H9 (cell line): ENCODE measurements around the gene ARHGAP29. TPM values are rescaled to one million over a fixed set of nuclear protein-coding genes. Genes with fewer than 3 reads are reported as not detected.

Experiments
- DNase-seq: peaks from one replicate; pipeline ENCODE4 v3.0.0-alpha.2; 2017
- H2AFZ ChIP-seq: one replicate; pipeline ENCODE4 v1.6.1; 2013; ENCODE audit warnings: mild to moderate bottlenecking, low read length, control low read depth, moderate library complexity
- H2AK5ac ChIP-seq: 2 replicates; pipeline ENCODE4 v1.6.1; 2013; ENCODE audit warnings: low read length, control low read depth, mixed read lengths; ENCODE audit not compliant: insufficient read length
- H2BK120ac ChIP-seq: one replicate; pipeline ENCODE4 v1.6.1; 2013; ENCODE audit warnings: low read depth, mild to moderate bottlenecking, low read length, control low read depth, inconsistent platforms; ENCODE audit not compliant: poor library complexity, severe bottlenecking
- H2BK12ac ChIP-seq: 2 replicates; pipeline ENCODE4 v1.6.1; 2013; ENCODE audit warnings: low read length, control low read depth, mixed read lengths, low read depth; ENCODE audit not compliant: insufficient read length
- H2BK15ac ChIP-seq: 2 replicates; pipeline ENCODE4 v1.6.1; 2013; ENCODE audit warnings: low read depth, low read length, control low read depth
- H2BK20ac ChIP-seq: one replicate; pipeline ENCODE4 v1.6.1; 2013; ENCODE audit warnings: low read depth, mild to moderate bottlenecking, low read length, control low read depth, inconsistent platforms; ENCODE audit not compliant: poor library complexity, severe bottlenecking
- H2BK5ac ChIP-seq: 2 replicates; pipeline ENCODE4 v1.6.1; 2013; ENCODE audit warnings: low read length, control low read depth, mixed read lengths; ENCODE audit not compliant: insufficient read length
- H3K14ac ChIP-seq: 2 replicates; pipeline ENCODE4 v1.6.1; 2013; ENCODE audit warnings: low read length, control low read depth; ENCODE audit not compliant: insufficient read depth
- H3K18ac ChIP-seq: 2 replicates; pipeline ENCODE4 v1.6.1; 2013; ENCODE audit warnings: low read depth, mild to moderate bottlenecking, mixed read lengths, low read length, control low read depth; ENCODE audit not compliant: insufficient read length
- H3K23ac ChIP-seq: 2 replicates; pipeline ENCODE4 v1.6.1; 2013; ENCODE audit warnings: low read length, control low read depth, mixed read lengths, low read depth; ENCODE audit not compliant: insufficient read length
- H3K23me2 ChIP-seq: 2 replicates; pipeline ENCODE4 v1.6.1; 2013; ENCODE audit warnings: low read depth, mild to moderate bottlenecking, mixed read lengths, low read length, control low read depth; ENCODE audit not compliant: insufficient read length, poor library complexity, severe bottlenecking
- H3K27ac ChIP-seq: 2 replicates; pipeline ENCODE4 v1.5.1; 2013; ENCODE audit warnings: low read length, control low read depth, mixed read lengths, low read depth; ENCODE audit not compliant: insufficient read length
- H3K27me3 ChIP-seq: 2 replicates; pipeline ENCODE4 v1.6.1; 2013; ENCODE audit warnings: low read length, control low read depth, inconsistent platforms; ENCODE audit not compliant: insufficient read depth
- H3K4ac ChIP-seq: 2 replicates; pipeline ENCODE4 v1.6.1; 2013; ENCODE audit warnings: low read depth, mild to moderate bottlenecking, control low read depth, inconsistent platforms, low read length, moderate library complexity
- H3K4me1 ChIP-seq: 2 replicates; pipeline ENCODE4 v1.6.1; 2013; ENCODE audit warnings: low read length, control low read depth, inconsistent platforms; ENCODE audit not compliant: insufficient read depth
- H3K4me2 ChIP-seq: 2 replicates; pipeline ENCODE4 v1.6.1; 2013; ENCODE audit warnings: low read length, control low read depth, mixed read lengths; ENCODE audit not compliant: insufficient read length, insufficient read depth
- H3K56ac ChIP-seq: 2 replicates; pipeline ENCODE4 v1.6.1; 2013; ENCODE audit warnings: low read depth, mild to moderate bottlenecking, mixed read lengths, low read length, control low read depth; ENCODE audit not compliant: insufficient read length
- H3K79me1 ChIP-seq: 2 replicates; pipeline ENCODE4 v1.6.1; 2013; ENCODE audit warnings: low read depth, mild to moderate bottlenecking, moderate library complexity, low read length, control low read depth, inconsistent platforms; ENCODE audit not compliant: insufficient read depth, poor library complexity, severe bottlenecking
- H3K79me2 ChIP-seq: 2 replicates; pipeline ENCODE4 v1.6.1; 2013; ENCODE audit warnings: low read length, control low read depth, inconsistent platforms; ENCODE audit not compliant: insufficient read depth
- H3K9ac ChIP-seq: 2 replicates; pipeline ENCODE4 v1.6.1; 2013; ENCODE audit warnings: low read length, control low read depth, mixed read lengths; ENCODE audit not compliant: insufficient read length; ENCODE audit errors: extremely low read depth
- H3K9me3 ChIP-seq: one replicate; pipeline ENCODE4 v1.6.1; 2013; ENCODE audit warnings: low read depth, low read length, inconsistent platforms; ENCODE audit not compliant: control insufficient read depth
- H3T11ph ChIP-seq: one replicate; pipeline ENCODE4 v1.6.1; 2013; ENCODE audit warnings: mild to moderate bottlenecking, low read length, control low read depth, inconsistent platforms
- H4K20me1 ChIP-seq: one replicate; pipeline ENCODE4 v1.6.1; 2013; ENCODE audit not compliant: control insufficient read depth, insufficient read length, insufficient read depth
- H4K5ac ChIP-seq: 2 replicates; pipeline ENCODE4 v1.6.1; 2013; ENCODE audit warnings: low read depth, mild to moderate bottlenecking, mixed read lengths, low read length, control low read depth; ENCODE audit not compliant: insufficient read length
- H4K8ac ChIP-seq: replicated peaks from 2 replicates; pipeline ENCODE4 v1.6.1; 2013; ENCODE audit warnings: low read length, control low read depth, mixed read lengths, low read depth; ENCODE audit not compliant: insufficient read length
- H4K91ac ChIP-seq: 2 replicates; pipeline ENCODE4 v1.6.1; 2013; ENCODE audit warnings: low read depth, mild to moderate bottlenecking, moderate library complexity, mixed read lengths, low read length, control low read depth; ENCODE audit not compliant: insufficient read length
- H3K27ac Mint-ChIP-seq, 3 experiments: 2 replicates in 2 of 3; 3 replicates in 1 of 3; pipeline ENCODE4 v1.8.0; 2020 to 2021; ENCODE audit warnings: mixed read lengths in 3 of 3, mild to moderate bottlenecking in 1 of 3, moderate library complexity in 1 of 3
- H3K27me3 Mint-ChIP-seq: 2 replicates; pipeline ENCODE4 v1.8.0; 2021; ENCODE audit warnings: low read depth, mild to moderate bottlenecking, moderate library complexity, mixed read lengths
- H3K36me3 Mint-ChIP-seq, 3 experiments: 2 replicates in 2 of 3; 3 replicates in 1 of 3; pipeline ENCODE4 v1.8.0; 2020 to 2021; ENCODE audit warnings: low read depth in 3 of 3, mixed read lengths in 3 of 3; ENCODE audit not compliant: insufficient read depth in 1 of 3
- H3K4me1 Mint-ChIP-seq, 2 experiments: 2 replicates each; pipeline ENCODE4 v1.8.0; 2020; ENCODE audit warnings: mixed read lengths in 2 of 2
- H3K4me3 Mint-ChIP-seq, 2 experiments: 2 replicates in 1 of 2; 3 replicates in 1 of 2; pipeline ENCODE4 v1.8.0; 2020 to 2021; ENCODE audit warnings: mild to moderate bottlenecking in 2 of 2, mixed read lengths in 2 of 2, moderate library complexity in 1 of 2
- H3K9me3 Mint-ChIP-seq, 2 experiments: 2 replicates in 1 of 2; 3 replicates in 1 of 2; pipeline ENCODE4 v1.8.0; 2020; ENCODE audit warnings: mild to moderate bottlenecking in 2 of 2, mixed read lengths in 2 of 2, moderate library complexity in 1 of 2
- WGBS: extraction: QIAGEN DNeasy Blood & Tissue Kit; methylation state at CpG from one replicate; pipeline ENCODE4 v1.1.7; 2013; ENCODE audit warnings: missing lambda C conversion rate, low lambda C conversion rate, mixed read lengths; ENCODE audit not compliant: insufficient read length; ENCODE audit errors: extremely low coverage; 5-methylcytosine and 5-hydroxymethylcytosine counted together
- total RNA-seq: library from RNA; stranded (reverse); gene quantifications from 2 replicates; pipeline ENCODE4 v1.2.1, GENCODE V29; 2021
- TF ChIP-seq, protein P1 (sequence below): fragments of 200-600 bp; sonication (generic); conservative IDR thresholded peaks from 3 replicates; pipeline ENCODE4 v1.8.0; 2021; ENCODE audit warnings: antibody characterized with exemption, mild to moderate bottlenecking

The ARHGAP29 gene
- total RNA-seq, 1 experiment from 2014 or later: 1.3 TPM

DNA sequence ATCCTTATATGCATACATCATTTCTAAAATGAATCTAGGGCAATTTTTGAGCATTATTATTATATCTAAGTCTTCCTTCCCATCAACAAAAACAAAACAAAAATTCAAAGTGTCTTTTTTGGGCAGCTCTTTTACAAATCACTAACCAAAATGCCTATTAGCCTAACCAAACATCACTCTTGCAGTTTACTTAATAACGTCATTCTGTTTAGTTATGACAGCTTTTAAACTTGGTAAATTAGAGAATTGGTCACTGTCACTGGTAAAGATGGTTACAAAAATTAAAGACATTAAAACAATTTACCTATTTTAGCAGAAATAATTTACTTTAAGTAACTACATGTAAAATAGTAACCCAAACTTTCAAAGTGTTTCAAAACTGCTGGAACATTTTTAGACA lies 2.8 kb downstream of the ARHGAP29 start:
- no peaks in the 10 kb centered on the region for H3K9me3 ChIP-seq
- no peak overlapping the region for H3K27ac ChIP-seq

More for the DNA sequence above, 2.8 kb downstream of the ARHGAP29 start:
- Mint-ChIP-seq H3K4me3 (no peak overlapping the region), H3K27me3 (peaks cover 64% of the 10 kb centered on the region), H3K36me3 (no peaks in the 10 kb centered on the region), H3K27ac (no peak overlapping the region), H3K4me1 (peaks cover 18 to 20% of the 10 kb centered on the region in 2 experiments), H3K9me3 (no peaks in the 10 kb centered on the region)
- Histone ChIP-seq H2BK20ac (no peak overlapping the region), H2BK15ac (no peak overlapping the region), H3T11ph (no peak overlapping the region), H3K27me3 (peaks cover 23% of the 10 kb centered on the region; the same call in 1 of the 2 replicates), H2BK5ac (no peak overlapping the region), H3K4me1 (no peaks in the 10 kb centered on the region), H2AFZ (no peak overlapping the region), H3K14ac (no peak overlapping the region), H2BK120ac (no peak overlapping the region), H2BK12ac (no peak overlapping the region), H3K23me2 (peaks cover 16% of the 10 kb centered on the region), H3K18ac (no peak overlapping the region), H3K9ac (no peak overlapping the region), H3K79me1 (no peaks in the 10 kb centered on the region), H3K4me2 (no peak overlapping the region), H3K4ac (no peak overlapping the region), H4K20me1 (no peaks in the 10 kb centered on the region), H4K91ac (no peak overlapping the region), H3K56ac (no peak overlapping the region), H3K79me2 (no peaks in the 10 kb centered on the region), H4K8ac (no peak overlapping the region), H4K5ac (no peak overlapping the region), H2AK5ac (no peak overlapping the region), H3K23ac (no peak overlapping the region)
- TF ChIP-seq, protein P1, sequence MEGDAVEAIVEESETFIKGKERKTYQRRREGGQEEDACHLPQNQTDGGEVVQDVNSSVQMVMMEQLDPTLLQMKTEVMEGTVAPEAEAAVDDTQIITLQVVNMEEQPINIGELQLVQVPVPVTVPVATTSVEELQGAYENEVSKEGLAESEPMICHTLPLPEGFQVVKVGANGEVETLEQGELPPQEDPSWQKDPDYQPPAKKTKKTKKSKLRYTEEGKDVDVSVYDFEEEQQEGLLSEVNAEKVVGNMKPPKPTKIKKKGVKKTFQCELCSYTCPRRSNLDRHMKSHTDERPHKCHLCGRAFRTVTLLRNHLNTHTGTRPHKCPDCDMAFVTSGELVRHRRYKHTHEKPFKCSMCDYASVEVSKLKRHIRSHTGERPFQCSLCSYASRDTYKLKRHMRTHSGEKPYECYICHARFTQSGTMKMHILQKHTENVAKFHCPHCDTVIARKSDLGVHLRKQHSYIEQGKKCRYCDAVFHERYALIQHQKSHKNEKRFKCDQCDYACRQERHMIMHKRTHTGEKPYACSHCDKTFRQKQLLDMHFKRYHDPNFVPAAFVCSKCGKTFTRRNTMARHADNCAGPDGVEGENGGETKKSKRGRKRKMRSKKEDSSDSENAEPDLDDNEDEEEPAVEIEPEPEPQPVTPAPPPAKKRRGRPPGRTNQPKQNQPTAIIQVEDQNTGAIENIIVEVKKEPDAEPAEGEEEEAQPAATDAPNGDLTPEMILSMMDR: no peak
- no CpG with 5 or more reads among the region's 1 CpG for WGBS
- no peak for DNase-seq
